ENCODE measurements around the gene NCR2.
A peak's percentile ranks its signal among the peaks of the same experiment; 100 is the strongest.
"Not testable (repeated sequence)": the region's sequence is repeated elsewhere in the genome, so short reads cannot be mapped to it uniquely, and the experiment has no call there.

Gene NCR2, protein sequence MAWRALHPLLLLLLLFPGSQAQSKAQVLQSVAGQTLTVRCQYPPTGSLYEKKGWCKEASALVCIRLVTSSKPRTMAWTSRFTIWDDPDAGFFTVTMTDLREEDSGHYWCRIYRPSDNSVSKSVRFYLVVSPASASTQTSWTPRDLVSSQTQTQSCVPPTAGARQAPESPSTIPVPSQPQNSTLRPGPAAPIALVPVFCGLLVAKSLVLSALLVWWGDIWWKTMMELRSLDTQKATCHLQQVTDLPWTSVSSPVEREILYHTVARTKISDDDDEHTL

DNA sequence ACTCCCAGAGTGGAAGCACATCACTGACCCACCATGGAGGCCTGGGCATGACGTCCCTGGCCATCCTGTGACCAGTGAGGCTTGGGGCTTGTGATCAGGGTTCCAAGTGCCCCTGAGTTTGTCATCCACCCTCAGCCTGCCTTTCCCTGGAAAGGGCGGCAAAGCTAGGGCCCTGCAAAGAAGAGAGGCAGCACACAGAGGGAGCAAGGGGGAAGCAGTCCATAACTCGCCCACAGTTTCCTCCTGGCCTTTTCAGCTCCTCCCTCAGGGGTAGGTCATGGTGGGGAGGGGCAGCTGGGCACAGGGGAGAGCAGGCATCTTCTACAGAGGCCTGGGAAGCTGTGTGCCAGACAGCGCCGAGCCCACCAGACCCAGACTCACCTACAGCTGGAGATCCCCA lies at the start of gene NCR2:
NCR2 (plus strand) TSS at position 313 of the 400 bp plus-strand sequence. CDS start 269 bp downstream, outside the sequence.
- DNase-seq (ENCODE audit: low read depth in 2 of 2), result no peak

DNA sequence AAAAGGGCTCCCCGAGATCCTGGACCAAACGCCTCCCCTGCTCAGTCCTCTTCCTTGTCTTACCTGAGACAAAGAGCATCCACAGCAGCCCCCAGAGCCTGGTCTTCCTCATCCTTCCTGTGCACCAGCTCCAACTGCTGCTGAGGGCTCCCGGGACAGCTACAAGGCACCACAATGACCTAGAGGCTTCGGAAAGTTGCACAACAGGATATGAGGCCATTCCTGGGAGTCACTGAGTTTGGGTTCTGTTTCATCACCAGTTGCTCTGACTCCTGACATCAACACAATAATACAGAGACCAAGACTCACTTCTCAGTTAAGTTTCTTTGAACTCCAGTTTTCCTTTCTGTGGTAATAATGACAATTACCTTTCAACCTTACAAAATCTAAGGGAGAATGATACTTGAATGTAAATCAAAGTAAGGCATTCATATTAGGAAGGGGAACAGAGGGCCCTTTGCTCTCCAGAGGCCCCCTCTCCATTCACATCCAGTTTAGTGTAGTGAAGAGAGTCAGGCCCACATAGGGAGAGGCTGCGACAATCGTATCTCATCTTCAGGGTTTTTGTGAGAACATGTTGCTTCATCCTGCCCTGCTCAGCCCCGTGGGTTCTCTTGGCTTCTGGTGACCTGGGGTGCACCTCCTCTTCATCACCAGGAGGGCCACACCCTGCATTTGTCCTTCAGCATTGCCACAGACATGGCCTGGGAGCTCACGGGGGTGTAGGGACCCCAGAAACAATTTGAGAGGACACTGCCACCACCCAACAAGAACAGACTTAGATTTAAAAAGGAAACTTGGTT lies 48.7 kb upstream of the NCR2 start, which contains the start of gene TREM1:
TREM1 (minus strand) TSS at position 139 of the 803 bp plus-strand sequence; CDS start at position 112, 27 bp downstream.
- peak in 1 of 2 experiments; percentile 4 for DNase-seq (ENCODE audit: low read depth in 2 of 2)

DNA sequence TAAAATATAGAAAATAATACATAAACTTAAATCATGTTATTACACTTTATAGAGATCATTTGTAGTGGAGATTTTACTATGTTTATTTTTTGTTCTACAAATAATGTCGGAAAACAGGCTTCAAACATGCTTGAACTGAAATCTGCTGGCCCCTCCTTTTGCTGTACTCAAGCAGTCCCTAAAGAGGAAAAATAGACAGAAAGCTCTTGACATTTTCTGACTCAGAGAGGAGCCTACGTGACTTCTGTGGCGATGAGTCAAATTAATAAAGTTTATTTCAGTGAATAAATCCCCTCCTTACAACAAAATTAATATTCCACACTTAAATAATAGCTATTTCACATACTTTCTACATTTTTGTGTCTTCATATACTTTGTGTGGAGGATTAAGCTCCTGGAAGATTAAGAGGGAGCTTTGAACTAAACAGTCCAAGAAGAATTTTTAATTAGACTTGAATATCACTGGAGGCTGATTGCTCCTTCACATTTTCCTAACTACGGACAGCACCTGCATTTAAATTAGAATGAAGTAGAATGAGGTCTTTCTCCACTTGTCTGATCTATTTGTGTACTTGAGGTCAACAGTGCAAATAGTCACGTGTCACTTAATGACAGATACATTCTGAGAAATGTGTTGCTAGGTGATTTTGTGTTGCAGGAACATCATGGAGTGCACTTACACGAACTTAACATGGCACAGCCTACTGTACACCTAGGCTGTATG lies 47.2 kb upstream of the NCR2 start:
- no peak for DNase-seq (ENCODE audit: low read depth in 2 of 2)

DNA sequence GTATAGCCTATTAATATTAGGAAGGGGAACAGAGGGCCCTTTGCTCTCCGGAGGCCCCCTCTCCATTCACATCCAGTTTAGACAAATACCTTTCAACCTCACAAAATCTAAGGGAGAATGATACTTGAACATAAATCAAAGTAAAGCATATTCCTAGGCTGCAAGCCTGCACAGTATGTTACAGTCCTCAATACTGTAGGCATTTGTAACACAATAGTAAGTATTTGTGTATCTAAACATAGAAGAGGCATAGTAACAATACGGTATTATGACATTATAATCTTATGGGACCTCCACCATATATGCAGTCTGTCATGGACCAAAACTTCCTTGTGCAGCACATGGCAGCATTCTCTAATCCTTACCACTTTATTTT lies 46.7 kb upstream of the NCR2 start:
- no peak for DNase-seq (ENCODE audit: low read depth in 2 of 2)

DNA sequence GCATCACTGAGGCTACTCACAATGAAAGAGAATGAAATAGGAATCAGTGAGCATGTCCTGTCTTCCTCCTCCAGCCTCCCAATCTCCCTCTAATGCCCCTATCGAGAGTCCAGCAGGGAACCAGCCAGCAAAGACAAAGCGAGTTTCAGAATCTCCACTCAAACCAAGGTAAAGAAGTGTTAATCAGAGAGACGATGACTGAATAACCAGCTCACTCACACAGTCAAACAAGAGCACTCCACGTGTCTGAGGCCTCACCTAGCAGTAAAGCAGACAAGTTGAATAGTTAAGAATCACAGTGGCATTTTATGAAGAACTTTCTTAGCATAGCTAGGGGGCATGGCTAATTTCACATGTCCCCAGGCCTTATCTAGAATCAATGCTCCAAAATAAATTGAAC lies 45.6 kb upstream of the NCR2 start:
- DNase-seq (ENCODE audit: low read depth in 2 of 2), result no peak

DNA sequence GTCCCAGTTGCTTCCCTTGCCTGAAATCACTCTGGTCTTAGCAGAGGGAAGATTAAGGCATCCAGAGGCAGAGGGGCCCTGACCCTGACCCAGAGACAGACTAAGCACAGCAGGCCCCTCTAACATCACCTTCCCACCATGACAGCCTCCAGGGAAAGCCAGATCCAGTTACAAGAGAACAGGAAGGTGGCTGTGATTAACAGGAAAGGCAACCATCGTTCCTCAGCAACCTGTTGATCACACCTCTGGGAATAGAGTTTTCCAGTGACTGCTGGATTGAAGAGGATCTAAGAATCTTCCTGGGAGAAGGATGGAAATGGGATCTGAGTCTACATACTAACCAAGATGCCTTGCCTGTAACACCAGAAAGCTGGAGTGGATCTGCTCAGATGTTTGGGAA lies 43.7 kb upstream of the NCR2 start:
- DNase-seq (ENCODE audit: low read depth in 2 of 2), result no peak

DNA sequence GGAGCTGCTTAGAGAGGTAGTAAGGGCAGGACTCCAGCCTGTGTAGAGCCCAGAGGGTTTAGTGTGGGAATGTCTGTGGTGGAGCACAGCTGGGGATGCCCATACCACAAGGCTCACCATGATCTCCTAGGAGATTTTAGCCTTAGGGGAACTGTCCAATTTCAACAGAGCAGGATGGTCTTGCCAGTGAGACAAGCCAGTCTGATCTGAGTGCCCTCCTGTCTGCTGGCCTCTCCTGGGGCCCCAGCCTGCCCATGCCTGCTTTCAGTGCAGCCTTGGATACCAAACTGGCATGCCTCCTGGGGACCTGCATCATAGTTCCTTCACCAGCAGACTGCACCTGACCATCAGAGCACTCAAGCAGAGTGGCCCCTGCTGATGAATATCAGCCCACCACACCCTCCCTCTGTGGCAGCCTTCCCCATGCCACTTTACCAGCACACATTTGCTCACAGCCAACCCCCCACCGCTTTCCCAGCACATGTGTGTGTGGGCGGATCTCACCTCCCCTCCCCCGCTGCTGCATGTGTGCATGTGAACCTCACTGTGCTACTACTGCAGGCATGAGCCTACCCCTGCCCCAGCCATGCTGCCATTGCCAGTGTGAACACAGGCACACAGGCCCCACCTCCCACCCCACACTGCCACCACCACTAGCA lies 41.1 kb upstream of the NCR2 start:
- DNase-seq (ENCODE audit: low read depth in 2 of 2), result no peak

DNA sequence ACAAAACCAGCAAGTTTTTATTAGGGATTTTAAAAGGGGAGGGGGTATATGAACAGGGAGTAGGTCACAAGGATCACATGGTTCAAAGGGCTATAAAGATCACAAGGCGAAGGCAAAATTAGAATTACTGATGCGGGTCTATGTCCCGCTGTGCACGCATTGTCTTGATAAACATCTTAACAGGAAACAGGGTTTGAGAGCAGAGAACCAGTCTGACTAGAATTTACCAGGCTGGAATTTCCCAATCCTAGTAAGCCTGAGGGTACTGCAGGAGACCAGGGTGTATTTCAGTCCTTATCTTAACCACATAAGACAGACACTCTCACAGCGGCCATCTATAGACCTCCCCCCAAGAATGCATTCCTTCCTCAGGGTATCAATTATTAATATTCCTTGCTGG lies 38.2 kb upstream of the NCR2 start:
- DNase-seq (ENCODE audit: low read depth in 2 of 2), result not testable (repeated sequence)

DNA sequence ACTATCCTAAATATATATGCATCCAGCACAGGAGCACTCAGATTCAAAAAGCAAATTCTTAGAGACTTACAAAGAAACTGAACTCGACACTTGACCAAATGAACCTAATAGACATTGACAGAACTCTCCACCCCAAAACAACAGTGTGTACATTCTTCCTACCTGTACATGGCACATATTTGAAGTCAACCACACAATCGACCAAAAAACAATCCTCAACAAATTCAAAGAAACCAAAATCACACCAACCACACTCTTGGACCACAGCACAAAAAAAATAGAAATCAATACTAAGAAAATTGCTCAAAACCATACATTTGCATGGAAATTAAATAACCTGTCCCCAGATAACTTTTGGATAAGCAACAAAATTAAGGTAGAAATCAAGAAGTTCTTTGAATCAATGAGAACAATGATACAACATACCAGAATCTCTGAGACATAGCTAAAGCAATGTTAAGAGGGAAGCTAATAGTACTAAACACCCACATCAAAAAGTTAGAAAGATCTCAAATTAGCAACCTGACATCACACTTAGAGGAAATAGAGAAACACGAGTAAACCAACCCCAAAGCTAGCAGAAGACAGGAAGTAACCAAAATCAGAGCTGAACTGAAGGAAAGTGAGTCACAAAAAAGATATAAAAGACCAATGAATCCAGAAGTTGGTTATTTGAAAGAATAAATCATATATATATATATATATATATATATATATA lies 36.5 kb upstream of the NCR2 start:
- DNase-seq (ENCODE audit: low read depth in 2 of 2), result no peak

DNA sequence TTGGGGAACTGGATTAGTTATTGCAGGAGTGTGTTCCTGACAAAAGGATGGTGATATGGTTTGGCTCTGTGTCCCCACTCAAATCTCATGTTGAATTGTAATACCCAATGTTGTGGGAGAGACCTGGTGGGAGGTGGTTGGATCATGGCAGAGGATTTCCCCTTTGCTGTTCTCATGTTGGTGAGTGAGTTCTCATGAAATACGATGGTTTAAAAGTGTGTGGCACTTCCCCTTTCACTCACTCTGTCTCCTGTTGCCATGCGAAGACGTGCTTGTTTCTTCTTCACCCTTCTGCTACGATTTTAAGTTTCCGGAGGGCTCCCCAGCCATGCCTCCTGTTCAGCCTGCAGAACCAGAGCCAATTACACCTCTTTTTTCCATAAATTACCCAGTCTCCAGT lies 32.8 kb upstream of the NCR2 start:
- DNase-seq (ENCODE audit: low read depth in 2 of 2), result no peak

DNA sequence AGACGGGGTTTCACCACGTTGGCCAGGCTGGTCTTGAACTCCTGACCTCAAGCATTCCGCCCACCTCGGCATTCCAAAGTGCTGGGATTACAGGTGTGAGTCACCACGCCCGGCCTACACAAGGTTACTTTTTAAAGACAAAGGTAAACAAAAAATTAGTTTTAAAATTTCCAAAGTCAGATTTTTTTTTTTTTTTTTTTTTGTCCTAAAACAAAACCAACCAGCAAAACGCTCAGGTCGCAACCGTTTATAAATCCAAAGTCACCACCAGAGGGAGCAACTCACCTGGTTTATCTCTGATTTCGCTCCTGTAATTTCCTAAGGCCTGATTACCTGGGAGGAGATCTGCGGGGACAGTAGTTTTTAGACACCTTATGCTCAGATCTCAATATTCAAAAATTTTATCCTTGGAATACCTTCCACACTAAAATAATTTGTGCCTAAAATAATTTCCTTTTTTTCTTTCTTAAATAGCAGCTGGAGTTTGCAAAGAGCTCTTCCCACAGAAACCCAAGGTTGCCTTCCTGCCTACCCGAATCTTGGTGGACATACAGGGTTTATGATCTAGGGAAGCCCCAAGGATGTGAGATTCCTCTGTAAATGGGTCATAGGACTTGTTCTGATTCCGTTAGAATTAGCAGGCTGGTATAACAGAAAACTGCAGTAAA lies 29.1 kb upstream of the NCR2 start:
- peak in 1 of 2 experiments; percentile 5 for DNase-seq (ENCODE audit: low read depth in 2 of 2)

DNA sequence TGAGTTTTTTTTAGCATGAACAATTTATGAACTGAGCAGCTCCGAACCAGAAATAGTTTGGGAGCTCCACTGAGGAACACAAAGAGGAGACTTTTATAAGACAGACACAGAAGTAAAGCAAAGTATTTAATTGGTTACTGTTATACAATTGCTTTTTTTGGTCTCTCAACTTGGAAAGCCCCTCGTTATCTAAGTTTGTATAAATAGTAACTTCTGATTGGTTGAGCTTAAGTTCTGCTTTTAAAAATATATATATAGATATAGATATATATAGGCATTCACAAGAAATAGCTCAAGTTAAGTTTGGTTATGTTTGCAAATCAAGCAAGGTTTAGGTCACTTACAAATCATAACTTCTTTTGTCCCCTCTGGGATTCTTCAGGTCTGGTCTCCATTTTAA lies 20.2 kb upstream of the NCR2 start:
- DNase-seq (ENCODE audit: low read depth in 2 of 2), result no peak

DNA sequence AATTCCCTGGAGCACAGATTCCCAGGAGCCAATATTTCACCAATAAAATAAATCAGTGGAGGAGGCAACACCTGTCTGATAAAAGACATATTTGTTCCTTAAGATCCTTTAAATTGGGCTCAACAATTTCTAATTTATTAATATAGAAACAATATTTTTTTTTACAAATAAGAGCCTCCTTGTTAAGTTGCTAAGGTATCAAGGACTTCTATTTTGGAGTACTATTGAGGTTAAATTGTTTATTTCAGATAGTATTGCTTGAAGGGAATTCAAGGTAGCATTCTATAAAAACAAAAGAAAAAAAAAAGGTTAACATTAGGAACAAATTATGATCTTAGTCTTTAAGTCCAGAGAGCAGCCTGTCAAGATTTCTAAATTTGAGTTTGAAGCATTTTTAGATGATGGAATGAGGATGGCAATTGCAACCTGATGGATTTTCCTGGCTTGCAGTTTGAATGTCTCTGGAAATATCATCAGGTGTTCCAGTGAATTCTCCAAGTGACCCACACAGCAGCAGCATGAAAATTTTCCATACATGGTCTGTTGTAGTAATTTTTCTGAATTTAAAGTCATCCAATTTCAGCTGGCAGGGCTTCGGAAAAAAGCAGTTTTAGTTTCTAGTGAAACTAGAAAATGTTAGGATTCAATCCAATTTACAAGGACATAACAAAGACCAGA lies 19.3 kb upstream of the NCR2 start:
- no peak for DNase-seq (ENCODE audit: low read depth in 2 of 2)

DNA sequence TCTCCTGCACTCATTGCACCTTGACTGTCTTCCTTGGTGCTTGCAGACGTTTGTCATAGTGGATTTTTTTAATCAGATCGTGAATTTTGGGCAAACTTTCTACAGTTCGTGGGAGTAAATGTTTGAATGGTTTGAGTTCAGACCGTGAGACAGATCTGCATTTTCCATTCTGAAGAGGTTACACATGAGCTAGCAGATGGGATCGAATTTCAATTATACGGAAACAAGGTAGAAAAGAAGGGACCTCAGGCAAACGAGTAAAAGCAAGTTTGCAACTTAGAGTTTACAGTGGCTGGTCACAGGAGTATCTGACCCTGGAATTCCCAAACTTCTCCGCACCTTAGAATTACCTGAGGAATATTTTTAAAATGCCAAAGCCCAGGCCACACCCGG lies 17.2 kb upstream of the NCR2 start:
- DNase-seq (ENCODE audit: low read depth in 2 of 2), result no peak

DNA sequence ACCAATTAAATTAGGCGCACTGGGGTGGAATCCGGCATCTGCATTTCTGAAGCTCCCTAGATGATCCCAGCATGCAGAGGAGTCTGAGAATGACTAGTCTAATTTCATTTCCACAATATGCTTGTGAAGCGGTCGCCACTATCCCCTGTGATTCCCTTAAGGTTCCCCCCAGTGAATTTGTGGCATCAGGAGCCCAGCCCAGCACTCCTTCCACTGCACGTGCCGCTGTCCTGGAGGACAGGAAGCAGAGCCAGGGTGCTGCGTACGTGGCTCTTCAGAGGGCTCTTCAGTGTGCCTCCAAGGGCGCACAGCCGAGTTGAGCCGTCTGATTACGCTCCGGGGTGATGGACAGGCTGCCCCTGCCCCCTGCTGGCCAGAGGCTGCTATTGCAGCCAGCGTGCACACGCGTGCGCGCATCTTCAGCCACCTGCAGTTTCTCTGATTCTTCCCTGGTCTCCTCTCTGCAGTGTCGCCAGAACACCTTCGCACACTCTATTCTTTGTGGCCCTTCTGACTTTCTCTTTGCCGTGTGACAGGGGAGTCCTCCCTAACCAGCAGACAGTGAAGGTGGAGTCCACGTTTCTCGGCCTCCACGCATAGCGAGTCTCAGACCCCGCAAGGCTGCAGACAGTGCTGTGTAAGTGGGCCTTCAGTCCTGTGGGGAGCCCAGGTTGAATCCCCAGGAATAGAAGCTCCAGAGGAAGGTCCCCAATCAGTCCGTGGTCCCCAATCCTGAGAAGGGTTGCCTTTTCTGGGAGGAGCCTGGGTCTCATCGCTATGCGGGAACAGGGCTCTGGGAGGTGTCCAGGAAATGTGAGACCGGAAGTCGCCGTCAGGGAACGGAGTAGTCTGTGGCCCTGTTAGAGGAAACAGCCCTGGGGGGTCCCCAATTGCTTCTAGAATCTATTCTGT lies 16.5 kb upstream of the NCR2 start:
- peak; percentile 25 to 36 for DNase-seq (ENCODE audit: low read depth in 2 of 2)

DNA sequence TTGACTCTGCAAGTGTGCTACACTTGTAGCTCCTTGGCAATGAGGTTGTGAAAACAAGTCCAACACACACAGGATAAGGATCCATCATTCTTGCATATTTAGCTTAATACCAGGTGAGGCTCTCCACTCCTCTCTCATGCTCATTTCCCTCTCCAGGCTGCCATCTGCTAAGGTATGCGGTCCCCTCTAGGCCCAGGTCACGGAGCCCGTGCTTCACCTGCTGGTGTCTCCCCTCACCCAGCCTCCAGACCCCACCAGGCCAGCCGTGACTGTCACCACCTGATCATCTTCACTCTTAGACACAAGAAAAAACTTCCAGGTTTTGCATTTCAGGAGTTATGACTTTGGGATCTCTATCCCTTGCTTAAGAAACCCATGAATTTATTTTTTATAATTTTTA lies 14.2 kb upstream of the NCR2 start:
- no peak for DNase-seq (ENCODE audit: low read depth in 2 of 2)

DNA sequence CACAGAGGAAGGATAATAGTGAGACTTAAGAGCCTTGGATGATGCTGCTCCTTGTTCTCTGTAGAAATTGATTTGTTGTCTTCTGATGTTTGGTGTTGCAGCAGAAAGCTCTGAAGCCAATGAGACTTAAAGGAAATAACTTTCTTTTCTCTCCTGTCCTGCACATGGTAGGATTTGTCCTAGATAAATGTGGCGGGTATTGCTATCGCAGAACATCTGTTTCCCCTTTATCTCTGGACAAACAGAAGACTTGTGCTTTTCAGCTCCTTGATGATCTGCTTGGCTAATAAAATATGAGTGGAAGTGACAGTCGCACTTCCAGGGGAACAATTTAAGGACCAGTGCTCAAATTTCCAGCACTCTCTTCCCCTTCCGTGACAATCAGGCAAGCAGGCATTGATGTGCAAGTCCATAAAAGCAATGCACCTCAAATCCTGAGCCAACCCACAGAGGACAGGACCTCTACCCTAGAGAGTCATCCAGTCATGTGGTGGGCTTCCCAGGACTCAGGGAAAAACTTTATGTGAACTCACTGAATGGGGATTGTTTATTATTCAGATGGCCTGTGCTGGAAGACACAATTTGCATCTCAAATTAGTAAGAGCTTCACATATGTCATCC lies 9.9 kb upstream of the NCR2 start:
- DNase-seq (ENCODE audit: low read depth in 2 of 2), result no peak

DNA sequence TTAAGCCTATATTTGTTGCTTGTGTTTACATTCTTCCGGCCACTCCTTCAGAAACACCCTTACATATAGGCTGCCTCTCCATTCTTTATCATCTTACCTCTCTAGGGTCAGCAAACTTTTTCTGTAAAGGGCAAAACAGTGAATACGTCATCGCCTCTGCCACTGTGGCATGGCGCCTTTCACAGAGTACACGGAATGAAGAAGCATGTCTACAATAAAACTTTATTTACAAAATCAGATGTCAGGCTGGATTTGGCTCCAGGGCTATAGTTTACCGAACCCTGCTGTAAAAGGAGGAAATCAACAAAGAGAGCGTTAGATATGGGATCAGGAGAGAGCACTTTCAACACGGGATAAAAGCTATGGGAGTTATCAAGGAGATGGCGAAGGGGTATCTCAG lies 9.3 kb upstream of the NCR2 start:
- no peak for DNase-seq (ENCODE audit: low read depth in 2 of 2)

DNA sequence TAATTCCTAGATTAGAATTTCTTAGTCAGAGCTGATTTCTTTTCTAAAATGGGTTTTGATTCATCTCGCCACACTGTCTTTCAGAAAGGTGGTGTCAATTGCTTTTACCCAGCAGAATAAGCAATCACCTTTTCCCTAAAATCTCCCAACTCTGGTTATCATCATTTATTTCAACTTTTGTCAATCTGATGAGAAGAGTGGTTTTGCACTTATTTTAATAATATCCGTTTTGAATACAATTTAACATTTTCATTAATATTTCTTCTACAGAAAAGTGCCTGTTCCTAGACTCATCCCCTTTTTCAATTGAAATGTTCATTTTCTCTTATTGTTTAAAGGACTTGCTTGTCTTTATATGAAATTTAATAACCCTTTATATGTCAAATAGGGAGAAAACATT lies 8.2 kb upstream of the NCR2 start:
- DNase-seq (ENCODE audit: low read depth in 2 of 2), result no peak

Data from fibroblast of skin of left biceps (primary cell).